EL (cell line): Measurements from ENCODE around the gene MYO19.
"Not testable (repeated sequence)": the region's sequence is repeated elsewhere in the genome, so short reads cannot be mapped to it uniquely, and the experiment has no call there.

Experiments used
- DNase-seq: peaks from one replicate; pipeline ENCODE4 v3.0.0-alpha.2; 2016

Gene MYO19

DNA sequence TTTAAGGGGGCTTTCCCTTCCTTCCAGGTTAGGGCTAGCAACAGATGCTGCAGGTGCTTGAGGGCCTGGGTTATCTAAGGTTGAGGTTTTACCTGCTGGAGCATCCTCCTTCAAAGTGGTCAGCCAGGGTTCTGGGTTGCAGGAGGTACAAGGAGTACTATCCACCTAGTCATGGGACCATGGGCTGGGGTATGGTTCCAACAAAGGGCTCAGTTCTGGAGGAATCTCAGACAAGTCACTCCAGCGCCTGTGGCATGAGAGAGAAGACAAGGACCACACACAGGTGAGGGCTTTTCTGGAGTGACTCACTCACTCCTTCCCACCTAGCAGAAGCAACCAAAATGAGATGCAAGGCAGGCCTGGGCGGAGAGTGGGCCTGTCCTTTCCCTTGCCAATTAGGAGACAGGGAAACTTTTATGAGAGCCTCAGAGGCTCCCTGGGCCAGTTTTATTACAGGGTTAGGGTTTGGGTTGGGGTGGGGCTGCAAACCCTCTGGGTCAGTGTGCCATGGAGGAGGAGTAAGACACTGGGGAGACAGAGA lies 2.2 kb downstream of the MYO19 start:
- DNase-seq, result no peak

DNA sequence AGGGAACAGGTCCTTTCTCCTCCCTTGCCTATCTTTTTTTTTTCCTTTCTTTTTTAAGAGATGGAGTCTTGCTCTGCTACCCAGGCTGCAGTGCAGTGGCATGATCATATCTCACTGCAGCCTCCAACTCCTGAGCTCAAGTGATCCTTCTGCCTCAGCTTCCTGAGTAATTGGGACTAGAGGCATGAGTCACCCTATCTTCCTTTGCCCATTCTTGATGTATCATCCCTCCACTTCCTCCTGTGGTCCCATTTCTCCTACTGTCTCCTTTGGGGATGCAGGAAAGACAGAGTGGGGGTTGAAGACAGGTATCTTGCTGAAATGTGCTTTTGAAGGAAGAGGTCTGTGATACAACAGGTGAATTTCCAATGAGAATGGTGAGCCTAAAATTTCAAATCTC lies 5.5 kb downstream of the MYO19 start:
- peak; percentile 78 for DNase-seq

GRCh38 chr17:36527621-36528250 lies 6.9 kb downstream of the MYO19 start:
- no peak for DNase-seq

DNA sequence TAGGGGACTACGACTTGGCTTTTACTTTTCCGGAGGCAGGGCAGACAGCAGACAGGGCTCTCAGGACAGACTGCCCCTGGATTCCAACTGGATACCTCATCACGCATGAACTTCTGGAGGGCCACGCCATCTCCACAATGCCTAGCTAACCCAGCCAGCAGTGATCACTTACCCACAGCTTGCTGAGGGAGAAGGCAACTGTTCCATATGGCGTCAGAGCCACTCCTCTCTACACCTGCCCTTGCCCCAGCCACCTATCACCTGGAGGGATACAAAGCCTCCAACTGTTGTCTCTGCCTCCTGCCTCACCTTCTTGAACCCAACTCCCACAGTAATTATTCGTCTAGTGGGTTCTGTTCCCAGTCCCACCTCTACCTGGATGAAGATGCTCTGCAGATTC lies 8.8 kb downstream of the MYO19 start:
- no peak for DNase-seq

DNA sequence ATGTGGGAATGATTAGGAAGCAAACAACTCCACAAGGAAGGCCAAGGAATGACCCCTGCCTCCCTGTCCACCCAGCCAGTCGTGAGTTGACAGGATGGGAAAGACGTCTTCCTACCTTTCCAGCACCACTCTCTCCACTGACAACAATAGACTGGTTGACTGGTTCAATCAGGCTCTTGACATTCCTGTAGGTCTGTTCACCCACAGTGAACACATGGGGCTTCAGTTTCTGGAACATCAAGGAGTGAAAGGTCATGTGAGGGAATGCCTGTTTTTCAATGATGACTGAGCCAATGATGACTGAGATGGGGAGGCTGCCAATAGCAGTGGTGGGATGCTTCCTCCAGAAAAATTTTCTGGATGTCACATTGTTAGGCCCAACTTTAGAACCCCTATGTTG lies 9.6 kb downstream of the MYO19 start:
- DNase-seq, result peak; percentile 33

GRCh38 chr17:36524428-36524876 lies 10.2 kb downstream of the MYO19 start:
- peak; percentile 25 for DNase-seq

GRCh38 chr17:36523113-36523512 lies 11.6 kb downstream of the MYO19 start:
- DNase-seq, result no peak

DNA sequence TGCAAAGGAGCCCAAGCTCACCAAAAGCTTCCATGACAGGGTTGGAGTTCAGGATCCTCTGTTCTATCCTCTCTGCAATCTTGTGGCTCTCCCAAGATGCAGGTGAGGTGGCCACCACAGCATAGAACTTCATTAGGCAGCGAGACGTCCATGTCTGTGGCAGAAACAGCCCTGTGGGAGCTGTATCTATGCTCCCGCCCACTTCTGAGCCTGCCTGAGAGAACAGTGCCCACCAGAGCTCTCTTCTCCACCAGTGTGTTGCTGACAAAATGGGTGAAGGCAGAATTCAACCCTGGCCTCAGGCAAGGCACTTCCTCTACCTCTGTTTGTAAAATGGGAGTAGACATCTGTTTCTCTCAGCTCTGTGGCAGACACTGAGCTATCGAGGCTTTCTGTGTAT lies 18.8 kb downstream of the MYO19 start:
- no peak for DNase-seq

DNA sequence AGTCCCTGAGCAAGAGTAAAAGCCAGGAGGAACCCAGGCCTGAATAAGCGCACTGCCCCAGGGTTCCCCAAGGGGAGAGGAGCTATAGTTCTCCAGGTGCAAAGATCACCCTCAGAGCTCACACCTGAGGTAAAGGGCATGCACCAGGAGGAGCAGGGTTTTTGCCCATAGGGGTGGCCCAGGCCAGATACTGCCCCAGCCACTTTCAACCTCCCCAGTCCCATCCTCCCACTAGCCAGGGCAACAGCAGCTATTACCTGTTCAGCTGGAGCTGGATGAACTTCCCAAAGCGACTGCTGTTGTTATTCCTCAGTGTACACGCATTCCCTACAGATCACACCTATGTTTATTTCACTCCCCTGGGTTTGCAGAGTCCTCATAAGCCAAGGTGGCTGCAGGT lies 19.8 kb downstream of the MYO19 start:
- no peak for DNase-seq

GRCh38 chr17:36512641-36513040 lies 22.0 kb downstream of the MYO19 start:
- no peak for DNase-seq

DNA sequence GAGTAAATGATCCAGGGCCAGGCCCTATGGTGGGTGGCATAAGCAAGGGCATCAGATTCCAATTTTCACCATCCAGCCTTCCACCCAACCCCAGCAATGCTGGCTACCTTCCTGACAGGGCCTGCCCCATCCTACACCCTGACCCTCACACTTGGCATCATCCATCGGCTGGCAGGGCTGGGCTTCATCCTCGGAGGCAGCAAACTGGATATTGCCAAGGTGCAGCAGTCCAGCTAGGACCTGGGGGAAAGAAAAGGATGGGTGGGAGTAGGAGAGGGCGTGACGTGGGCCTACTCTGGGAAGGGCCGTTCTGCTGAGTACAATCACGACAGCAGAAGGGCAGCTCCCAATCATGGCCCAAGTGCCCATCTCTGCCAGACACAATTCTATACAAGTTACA lies 23.5 kb downstream of the MYO19 start:
- no peak for DNase-seq

DNA sequence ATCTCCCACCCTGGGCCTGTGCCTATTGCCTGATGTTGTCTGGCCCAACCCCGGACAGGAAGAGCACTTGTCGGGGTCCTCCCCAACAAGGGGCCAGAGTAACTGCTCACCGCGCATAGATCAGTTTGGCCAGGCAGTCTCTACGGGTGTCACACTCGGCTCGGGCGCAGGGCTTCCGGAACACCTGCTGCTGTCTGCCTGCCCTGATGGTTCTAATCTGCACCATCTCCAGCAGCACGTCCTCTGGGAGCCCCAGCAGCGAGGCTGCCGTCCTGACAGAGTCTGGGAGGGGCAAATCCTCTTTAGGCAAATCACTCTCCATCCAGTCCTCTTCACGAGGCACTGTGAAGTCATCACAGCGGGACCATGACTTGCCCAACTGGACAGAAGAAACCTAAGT lies 24.0 kb downstream of the MYO19 start:
- no peak for DNase-seq

DNA sequence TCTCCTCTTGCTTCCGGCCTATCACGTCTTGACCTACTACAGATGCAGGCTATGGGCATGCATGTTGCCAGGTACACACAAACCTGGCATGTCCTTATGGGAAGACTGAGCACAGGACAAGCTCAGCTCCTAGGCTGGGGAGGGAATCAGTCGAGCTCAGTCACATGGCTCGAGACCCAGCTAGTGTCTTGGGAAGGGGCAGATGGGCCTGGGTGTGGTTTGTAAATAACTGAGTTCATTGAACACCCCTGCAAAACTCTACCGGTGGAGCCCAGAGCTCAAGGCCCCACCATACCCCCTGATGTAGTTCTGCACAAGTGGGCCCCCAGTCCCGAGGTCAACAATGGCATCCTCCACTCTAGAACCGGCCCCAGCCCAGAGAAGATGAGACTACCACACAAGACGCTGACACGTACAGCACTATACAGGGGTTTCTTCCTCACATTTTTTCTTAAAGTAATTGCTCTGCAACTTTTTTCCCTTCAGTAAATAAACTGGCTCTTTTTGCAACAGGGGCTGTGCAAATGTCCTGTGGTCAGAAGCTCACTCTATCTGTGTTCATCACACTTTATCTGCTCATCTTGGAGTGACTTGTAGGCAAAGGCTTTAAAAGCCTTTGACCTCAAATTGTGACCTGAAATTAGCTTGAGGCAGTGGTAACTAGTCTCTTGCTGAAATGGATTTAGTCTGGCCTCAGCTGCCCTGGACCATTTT lies 25.2 kb downstream of the MYO19 start:
- DNase-seq, result no peak

GRCh38 chr17:36508439-36508838 lies 26.2 kb downstream of the MYO19 start:
- DNase-seq, result not testable (repeated sequence)

DNA sequence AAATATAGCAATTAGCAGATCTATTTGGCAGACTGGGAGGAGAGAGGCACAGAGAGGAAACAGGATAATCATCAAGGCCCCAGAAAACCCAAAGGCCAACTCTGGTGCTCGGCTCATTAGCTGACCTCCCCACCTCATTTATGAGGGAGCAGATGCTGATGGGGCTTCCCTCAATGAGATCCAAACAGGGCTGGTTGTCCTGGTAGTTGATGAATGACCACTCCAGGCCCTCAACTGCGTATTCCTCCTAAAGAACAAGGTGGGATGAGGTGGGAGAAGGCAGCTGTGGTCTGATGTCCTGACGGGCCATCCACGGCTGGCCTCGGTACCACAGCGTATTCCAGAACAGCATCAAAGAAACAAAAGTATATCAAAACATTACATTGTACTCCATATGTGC lies 27.4 kb downstream of the MYO19 start:
- DNase-seq, result no peak

DNA sequence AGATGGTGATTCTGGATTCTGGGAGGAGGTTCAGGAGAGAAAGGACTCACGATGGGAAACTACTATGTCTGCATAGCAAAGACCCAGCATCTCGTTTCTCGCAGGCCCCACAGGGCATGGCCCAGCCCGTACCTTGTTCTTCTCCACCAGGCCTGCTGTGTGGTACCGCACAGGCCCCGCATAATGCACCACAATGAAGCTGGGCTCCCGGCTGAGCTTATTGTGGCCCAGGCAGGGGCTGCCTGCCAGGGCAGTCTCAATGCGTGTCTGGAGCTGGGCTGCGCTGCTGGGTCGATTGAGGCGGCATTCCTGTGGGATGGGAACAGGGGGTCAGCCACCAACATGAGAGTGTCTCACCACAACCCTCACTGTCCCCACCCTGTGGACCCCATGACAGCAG lies 27.8 kb downstream of the MYO19 start:
- DNase-seq, result no peak

GRCh38 chr17:36506249-36506826 lies 28.3 kb downstream of the MYO19 start:
- DNase-seq, result no peak

DNA sequence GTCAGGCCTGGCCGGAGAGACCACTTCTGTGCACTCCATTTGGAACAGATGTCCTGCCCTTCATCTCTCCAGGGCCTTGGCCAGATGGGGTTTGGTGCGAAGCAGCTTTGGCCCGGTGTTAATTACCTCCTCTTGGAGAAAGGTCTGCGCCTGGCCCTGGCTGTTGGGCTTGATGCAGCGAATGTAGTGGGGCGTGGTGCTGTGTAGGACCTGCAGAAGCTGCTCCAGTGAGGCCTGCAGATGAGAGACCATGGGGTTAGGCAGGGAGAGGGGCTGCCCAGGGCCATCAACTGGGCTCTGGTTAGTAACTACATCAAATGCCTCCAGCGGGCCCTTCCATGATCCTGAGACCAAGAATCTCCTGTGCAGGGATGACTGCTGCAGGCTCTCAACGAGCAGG lies 29.5 kb downstream of the MYO19 start:
- no peak for DNase-seq

- DNase-seq, result no peak
These were observed 30.5 kb downstream of the MYO19 start for GRCh38 chr17:36504156-36504545.

DNA sequence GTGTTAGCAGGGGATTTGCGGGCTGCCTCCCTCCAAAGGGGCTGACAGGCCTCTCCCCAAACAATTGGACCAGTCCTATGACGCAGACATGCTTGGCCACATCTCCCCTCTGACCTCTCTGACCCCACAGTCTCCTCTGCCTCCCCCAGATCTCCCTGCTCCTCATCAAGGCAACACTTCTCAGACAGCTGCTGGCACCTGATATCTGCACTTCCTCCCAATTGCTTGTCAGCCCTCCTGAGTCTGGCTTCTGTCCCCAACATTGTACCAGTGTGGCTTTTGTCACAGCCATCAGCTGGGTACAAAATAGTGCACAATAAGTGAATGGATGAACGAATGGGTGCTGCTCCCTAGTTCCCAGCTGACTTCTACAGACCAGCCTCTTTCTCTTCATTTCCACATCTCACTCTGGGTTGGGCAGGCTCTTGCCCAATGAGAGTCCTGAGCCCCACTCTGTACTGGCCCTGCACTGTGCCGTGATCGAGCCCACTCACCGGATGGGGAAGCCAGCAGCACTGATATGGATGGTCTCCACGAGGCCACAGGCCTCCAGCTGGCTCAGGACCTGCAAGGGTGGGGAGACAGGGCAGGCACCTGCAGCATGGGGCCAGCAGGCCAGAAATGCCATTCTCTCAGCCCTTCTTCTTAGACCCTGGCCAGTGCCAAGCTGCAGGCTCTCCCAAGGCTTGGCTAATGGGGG lies 31.1 kb downstream of the MYO19 start:
- DNase-seq, result no peak

DNA sequence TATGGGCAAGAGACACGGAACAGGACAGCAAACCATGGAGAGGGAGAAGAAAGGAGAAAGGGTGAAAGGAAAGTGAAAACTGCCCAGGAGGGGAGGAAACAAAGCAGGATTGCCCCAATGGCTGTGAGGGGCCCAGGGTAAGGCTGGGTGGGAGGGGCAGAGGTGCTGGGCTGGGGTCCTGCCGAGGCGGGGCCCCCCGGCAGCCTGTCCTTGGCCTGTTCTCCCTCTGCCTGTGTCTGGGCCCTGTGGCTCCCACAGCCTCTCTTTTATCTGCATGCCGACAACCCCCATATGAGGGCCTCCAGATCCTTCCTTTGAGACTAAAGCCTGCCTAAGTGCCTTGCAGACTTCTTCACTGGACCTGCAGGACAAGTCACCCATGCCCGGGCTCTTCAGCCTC lies 32.7 kb downstream of the MYO19 start:
- no peak for DNase-seq

DNA sequence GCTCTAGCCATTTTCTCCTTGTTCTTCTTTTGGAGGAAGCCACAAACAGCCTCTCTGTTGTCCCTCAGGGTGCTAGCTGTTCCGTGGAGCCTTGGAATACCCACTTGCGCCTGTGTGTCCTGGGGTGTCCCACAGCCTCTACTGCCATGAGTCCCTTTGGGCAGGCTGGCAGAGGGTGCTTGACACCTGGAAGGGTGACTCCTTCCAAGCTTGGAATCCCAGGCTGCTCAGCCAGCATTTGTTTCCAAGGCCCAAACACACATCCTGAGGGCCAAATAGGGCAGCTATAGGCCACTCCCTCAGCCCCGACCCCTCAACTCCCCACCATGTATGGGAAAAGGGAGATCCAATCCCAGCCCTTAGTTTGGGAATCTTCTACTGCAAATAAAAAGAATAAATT lies 33.3 kb downstream of the MYO19 start:
- DNase-seq, result no peak

- peak; percentile 21 for DNase-seq
These were observed 33.9 kb downstream of the MYO19 start for GRCh38 chr17:36500745-36501225.
